Activated effector memory CD4-positive, alpha-beta T cell treated with Interleukin-2 at 50 U/mL for 16 hours (primary cell): ENCODE results near the gene AKAP8.
"Not testable (repeated sequence)": the region's sequence is repeated elsewhere in the genome, so short reads cannot be mapped to it uniquely, and the experiment has no call there.

Experiments used
- DNase-seq: peaks from one replicate; pipeline ENCODE4 v3.0.0-alpha.2; 2020

The AKAP8 gene

GRCh38 chr19:15372470-15372869 lies 7.1 kb downstream of the AKAP8 start:
- DNase-seq = no peak

GRCh38 chr19:15371786-15372380 lies 7.7 kb downstream of the AKAP8 start:
- DNase-seq = no peak

DNA sequence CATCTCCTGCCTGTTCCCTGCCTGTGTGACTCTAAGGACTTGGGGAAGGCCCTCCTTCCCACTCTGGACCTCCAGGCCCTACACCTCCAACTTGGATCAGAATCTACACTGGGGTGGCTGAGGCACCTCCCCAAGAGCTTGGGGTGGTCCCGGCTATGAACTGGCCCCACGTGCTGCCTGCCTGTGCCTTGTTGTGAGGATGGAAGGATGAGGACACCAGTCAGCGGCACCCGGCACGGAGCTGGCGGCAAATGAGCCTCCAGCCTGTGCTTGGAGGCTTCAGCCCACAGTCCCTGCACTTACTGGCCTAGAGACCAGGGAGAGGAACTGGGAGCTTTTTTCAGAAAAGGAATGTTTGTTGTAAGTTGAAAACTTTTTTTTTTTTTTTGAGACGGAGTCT lies 8.5 kb downstream of the AKAP8 start:
- DNase-seq = no peak

DNA sequence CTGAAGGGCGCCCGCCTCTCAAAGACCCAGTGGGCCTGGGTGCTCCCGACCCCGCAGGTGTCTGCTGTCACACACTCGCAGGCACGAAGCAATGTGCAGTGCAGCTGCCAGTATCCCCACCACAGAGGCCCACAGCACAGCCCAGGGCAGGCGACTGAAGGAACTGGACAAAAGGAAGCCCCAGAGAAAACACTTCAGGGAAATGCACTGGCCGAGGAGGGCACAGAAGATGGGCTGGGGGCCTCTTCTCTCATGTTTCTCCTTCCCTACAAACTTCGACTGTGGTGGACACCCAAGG lies 10.0 kb downstream of the AKAP8 start:
- no peak for DNase-seq

DNA sequence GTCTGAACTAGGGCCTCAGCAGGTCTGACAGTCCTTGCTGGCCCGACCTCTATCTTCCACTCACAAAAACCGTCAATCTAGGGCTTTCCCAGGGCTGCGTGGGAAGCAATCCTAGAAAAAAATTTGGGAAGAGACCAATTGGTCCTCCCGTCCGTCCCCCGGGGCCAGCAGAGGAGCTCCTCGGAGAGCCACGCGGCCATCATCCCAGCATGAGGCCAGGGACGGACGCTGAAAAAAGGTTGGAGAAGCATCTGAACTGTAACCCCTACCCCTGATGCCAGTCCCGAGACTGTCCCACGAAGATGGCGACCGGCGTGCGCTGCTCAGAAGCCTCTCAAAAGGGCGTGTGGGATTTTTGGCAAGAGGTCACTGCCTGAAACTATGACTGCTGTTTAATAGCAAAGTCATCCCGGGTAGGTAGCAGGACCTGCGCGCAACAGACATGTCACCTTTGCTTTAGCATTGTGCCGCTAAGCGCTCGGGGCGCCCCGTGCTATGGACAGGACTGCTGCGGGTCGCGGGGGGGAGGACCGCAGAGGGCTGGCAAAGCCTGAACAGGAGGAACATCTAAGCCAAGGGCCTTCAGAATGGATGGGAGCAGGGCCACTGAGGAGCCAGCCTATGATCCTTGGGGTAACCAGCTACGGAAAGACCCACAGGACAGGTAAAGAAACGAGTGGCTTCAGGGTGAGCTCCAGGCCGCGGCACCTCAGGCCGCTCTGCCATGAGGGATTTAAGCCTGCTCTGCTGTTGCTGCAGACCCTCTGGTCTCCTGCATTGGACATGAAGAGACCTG lies 10.6 kb downstream of the AKAP8 start:
- no peak for DNase-seq

DNA sequence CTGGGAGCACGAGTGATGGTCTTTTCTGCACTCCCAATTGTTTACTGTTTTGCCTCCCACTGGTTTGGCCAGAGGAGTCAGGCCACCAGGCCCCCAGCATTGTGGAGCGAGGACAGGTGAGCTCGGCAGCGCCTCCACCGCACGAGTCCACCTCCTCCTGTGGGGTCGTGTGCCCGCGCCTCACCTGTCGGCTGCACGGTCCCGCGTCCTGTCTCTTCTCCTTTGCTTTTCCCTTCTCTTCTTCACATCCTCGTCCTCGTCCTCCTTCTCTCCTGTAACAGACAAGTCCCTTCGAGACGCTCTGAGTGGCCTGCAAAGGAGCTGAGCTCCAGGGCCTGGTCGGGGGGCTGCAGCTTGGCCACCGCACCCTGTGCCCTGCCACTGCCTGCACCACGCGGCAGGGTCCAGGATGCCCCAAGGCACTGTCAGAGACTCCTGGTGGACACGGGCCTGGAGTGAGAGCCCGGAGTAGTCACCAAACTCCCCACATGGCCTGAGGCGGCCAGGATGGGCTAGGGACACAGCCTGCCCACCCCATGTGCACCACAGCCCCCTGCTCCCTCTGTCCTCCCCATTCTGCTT lies 11.4 kb downstream of the AKAP8 start:
- no peak for DNase-seq

DNA sequence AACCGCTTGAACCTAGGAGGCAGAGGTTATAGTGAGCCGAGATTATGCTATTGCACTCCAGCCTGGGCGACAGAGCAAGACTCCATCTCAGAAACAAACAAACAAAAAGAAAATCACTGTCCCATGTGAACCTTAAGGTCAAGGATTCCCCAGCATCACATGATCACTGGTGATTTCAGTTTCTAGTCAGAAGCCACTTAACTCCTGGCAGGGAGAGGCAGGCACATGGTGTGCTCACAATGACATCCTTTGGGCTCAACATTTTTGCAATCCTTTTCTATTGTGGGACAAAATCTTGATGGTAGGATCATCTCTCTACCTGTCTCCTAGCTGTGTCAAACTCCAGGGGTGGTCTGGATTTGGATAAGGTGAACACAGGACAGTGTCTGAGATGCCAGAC lies 12.1 kb downstream of the AKAP8 start:
- DNase-seq = no peak

GRCh38 chr19:15365264-15365663 lies 14.3 kb downstream of the AKAP8 start:
- no peak for DNase-seq

DNA sequence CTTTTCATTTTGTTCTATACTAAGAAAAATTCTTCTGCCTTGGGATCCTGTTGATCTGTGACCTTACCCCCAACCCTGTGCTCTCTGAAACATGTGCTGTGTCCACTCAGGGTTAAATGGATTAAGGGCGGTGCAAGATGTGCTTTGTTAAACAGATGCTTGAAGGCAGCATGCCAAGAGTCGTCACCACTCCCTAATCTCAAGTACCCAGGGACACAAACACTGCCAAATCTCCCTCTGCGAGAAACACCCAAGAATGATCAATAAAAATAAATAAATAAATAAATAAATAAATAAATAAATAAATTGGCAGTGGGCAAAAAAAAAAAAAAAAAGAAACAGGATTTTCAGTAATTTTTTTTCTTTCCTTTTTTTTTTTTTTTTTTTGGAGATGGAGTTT lies 15.8 kb downstream of the AKAP8 start:
- DNase-seq = not testable (repeated sequence)

DNA sequence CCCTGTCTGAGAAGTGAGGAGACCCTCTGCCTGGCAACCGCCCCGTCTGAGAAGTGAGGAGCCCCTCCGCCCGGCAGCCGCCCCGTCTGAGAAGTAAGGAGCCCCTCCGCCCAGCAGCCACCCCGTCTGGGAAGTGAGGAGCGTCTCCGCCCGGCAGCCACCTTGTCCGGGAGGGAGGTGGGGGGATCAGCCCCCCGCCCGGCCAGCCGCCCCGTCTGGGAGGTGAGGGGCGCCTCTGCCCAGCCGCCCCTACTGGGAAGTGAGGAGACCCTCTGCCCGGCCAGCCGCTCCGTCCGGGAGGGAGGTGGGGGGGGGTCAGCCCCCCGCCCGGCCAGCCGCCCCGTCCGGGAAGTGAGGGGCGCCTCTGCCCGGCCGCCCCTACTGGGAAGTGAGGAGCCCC lies 16.5 kb downstream of the AKAP8 start:
- DNase-seq = not testable (repeated sequence)

- DNase-seq = not testable (repeated sequence)
Measured at GRCh38 chr19:15360015-15360414, 19.6 kb downstream of the AKAP8 start.

DNA sequence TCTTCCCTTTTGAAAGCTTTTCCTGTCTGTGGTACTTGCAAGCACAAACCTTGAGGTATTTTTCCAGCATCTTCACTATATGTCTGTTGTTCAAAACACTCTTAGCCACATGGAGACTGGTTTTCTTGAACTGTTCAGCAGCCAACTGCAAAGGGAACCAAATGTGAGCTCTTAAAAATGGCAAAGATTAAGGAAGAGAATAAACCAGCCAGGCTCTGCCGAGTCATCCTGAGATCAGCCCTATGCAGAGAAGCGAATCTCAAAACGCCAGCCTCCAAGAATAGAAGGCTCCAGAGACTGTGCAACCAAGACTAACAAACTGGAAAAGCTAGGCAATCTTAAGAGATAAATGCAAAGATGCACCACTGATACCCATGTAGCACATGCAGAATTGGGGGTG lies 20.7 kb downstream of the AKAP8 start:
- no peak for DNase-seq

DNA sequence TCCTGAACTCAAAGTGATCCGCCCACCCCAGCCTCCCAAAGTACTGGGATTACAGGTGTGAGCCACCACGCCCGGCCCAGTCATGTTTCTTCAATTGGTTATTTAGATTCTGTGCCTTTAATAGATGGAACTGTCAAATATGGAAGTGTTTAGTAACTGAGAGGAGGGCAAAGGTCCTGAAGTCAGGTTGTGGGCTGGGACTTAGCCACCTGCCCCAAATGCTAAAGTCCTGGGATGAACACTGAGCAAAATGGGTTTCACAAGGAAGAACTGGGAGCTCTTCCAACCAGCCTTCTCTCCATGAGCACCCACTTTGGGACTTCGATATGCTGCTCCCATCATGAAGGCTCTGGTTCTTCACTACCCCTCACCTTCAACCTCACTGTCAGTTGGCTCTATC lies 21.7 kb downstream of the AKAP8 start:
- DNase-seq = no peak

GRCh38 chr19:15354566-15355296 lies 24.9 kb downstream of the AKAP8 start:
- DNase-seq = no peak

DNA sequence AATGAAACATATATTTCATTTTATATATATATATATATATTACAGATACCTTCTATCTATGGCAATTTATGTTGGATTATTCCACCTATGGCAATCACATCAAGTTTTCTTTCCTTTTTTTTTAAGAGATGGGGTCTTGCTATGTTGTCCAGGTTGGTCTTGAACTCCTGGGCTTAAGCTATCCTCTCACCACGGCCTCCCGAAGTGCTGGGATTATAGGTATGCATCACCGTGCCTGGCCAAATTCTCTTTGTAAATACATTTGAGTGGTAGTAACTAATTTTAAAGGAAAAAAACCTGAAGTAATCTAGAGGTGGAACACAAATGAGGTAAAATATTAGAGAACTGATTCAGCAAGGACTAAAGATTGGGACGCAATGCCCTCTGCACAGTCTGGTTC lies 25.7 kb downstream of the AKAP8 start:
- no peak for DNase-seq

- not testable (repeated sequence) for DNase-seq
Measured at GRCh38 chr19:15352535-15352934, 27.1 kb downstream of the AKAP8 start.

- DNase-seq = not testable (repeated sequence)
Measured at GRCh38 chr19:15341328-15341727, 38.3 kb downstream of the AKAP8 start.

GRCh38 chr19:15340086-15340485 lies 39.5 kb downstream of the AKAP8 start:
- no peak for DNase-seq

GRCh38 chr19:15337202-15337601 lies 42.4 kb downstream of the AKAP8 start:
- DNase-seq = no peak

GRCh38 chr19:15335992-15336391 lies 43.6 kb downstream of the AKAP8 start:
- not testable (repeated sequence) for DNase-seq

- DNase-seq = peak; percentile 71
Measured at GRCh38 chr19:15332311-15332996, 47.1 kb downstream of the AKAP8 start, which contains the start of gene BRD4. BRD4 (minus strand) TSS chr19:15332539; CDS start chr19:15273099, 59,440 bp downstream.

DNA sequence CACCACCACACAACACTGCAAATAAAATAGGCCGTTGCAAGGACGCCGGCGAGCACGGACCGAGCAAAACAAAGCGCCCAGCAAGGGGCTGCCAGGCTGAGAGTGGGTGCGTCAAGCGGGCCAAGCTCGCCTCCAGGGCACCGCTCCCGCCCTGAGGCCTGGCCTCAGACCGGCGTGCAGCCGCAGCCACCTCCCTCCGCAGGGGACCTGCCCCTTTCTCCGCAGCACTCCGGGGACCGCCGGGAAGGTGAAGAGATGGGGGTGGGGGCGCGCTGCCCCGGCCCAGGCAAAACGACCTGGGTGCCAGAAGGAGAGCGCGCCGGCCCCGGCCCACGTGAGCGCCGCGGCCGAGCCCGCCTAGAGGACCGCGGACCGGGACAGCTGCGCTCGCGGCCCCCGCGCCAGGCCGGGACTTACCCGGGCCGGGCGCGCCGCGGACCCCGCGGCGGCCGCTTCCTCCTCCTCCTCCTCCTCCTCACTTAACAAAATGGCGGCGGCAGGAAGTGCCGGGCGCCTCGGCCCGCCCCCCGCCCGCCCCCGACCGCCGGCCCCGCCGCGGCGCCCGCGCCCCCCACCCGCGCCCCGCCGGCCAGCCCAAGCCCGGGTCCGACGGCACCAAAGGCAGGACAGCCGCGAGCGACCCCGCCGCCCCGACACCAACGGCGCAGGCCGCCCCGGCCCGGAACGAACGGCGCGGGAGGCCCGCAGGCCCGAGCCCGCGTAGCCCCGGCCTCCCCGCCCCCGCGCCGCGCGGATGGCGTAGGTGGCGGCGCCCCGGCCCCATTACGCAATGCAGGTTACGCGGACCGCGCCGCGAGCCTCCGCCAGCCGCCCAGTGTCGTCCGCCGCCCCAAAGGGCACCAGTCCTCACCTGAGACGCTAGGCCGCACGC lies 47.9 kb downstream of the AKAP8 start:
- DNase-seq = peak; percentile 48
